GM19099 (cell line): Measurements from ENCODE around the gene GADD45GIP1.

Experiments used
- POLR2A ChIP-seq: IDR thresholded peaks from 3 replicates; pipeline ENCODE4 v1.6.1; 2011; ENCODE audit warnings: low read depth; ENCODE audit not compliant: insufficient read length; ENCODE audit errors: extremely low read depth

The GADD45GIP1 gene

GRCh38 chr19:12956446-12957388 is at the start of gene GADD45GIP1:
Gene GADD45GIP1 (minus strand): TSS chr19:12957223. CDS start chr19:12957212, 11 bp downstream.
- TF ChIP-seq POLR2A = peak; percentile 92

GRCh38 chr19:13005861-13006370 is 48.9 kb upstream of the GADD45GIP1 start:
- TF ChIP-seq POLR2A = no peak

DNA sequence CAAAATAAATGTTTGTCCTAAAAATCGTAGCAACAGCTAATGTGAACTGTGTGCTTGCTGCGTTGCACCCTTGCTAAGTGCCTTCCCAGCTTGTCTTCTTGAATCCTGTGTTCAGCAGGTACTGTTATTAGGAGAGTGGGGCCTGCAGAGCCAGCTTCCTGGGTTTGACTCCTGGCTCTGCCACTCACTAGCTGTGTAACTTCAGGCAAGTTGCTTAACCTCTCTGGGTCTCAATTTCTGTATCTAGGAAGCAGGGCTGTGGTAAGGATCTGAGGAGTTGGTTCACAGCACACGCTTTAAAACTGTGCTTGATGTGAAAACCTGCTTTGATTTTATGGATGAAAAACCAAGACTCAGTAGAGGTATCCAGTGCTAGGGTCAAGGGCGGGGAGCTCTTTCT is 48.2 kb upstream of the GADD45GIP1 start:
- TF ChIP-seq POLR2A = no peak

DNA sequence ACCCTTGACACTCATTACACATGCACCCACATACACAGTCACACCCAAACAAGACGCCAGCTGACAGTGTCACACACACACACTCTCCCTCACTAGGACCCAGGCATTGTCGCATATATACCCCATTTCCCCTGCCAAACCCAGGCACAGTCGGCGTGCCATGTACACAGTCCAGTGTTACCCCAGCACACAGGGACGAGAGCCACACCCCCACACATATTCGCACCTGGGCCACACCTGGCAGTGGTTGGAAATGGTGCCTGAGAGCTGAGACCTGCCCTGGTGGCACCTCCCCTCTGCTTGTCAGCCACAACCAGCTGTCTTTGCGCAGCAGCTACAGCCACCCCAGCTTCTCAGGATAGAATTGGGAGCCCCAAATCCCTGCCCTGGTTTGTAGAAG is 47.2 kb upstream of the GADD45GIP1 start:
- TF ChIP-seq POLR2A = no peak

- no peak for TF ChIP-seq POLR2A
These were observed 46.1 kb upstream of the GADD45GIP1 start for GRCh38 chr19:13003081-13003480.

DNA sequence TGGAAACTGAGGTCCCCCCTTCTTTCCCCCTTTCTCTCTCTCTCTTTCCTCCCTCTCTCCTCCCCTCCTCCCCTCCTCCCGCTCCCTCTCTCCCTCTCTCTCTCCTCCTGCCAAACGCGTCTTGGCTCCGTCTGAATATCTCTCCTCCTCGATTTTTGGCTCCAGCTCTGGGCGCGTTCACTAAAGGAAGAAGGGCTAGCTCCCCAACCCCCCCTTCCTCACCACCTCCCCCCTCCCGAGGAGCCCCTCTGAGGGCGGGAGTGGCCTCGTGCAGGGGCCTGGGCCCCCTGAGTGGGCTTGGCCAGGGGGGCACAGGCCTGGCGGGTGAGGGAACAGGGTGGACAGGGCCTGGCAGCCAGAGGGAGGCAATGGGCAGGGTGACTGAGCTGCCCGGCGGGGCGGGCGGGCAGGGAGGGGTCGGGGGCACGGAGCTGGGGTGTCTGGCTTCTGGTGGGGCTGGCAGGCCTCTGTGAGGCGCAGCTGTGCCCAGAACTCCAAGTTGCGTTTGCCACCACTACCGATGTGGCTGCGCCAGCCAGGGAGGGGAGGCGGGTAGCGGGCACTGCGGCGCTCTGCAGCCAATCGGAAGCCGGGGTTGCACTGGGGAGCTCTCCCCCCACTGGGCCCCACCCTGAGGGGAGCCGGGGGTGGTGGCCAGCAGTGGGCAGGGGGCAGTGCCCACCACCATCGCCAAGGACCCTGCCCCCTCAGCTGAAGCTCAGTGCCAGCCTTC is 45.3 kb upstream of the GADD45GIP1 start:
- no peak for TF ChIP-seq POLR2A

DNA sequence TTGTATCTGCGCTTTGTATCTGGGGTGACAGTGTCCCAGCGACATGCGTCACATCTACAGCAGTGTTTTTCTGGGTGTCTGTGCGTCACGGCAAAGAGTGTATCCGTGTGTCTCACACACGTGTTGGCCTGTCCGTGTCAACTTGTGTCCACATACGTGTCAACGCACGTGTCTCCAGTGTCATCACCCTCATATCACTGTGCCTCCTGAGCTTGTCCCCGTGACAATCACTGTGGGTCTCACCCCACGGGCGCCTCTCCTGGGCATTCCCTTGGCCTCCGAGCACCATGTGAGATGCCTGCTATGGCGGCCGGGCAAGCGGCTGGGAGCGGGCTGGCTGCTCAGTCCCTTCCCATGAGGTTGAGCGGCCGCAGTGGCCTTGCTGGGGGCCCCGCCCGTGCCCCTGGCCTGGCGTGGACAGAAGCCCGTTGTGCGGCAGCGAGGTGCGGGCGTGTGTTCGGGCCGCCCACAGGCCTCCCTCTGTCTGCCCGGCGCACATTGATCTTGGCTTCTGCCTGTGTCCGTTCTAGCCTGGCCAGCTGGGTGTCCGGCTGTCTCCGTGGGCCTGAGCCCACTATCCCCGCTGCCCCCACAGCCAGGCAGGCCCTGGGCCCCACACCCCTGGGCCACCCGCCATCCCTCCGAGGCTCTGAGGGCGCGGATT is 44.6 kb upstream of the GADD45GIP1 start:
- no peak for TF ChIP-seq POLR2A

GRCh38 chr19:13001166-13001501 is 44.1 kb upstream of the GADD45GIP1 start:
- TF ChIP-seq POLR2A = no peak

GRCh38 chr19:12997967-12998940 is 41.2 kb upstream of the GADD45GIP1 start:
- TF ChIP-seq POLR2A = no peak

DNA sequence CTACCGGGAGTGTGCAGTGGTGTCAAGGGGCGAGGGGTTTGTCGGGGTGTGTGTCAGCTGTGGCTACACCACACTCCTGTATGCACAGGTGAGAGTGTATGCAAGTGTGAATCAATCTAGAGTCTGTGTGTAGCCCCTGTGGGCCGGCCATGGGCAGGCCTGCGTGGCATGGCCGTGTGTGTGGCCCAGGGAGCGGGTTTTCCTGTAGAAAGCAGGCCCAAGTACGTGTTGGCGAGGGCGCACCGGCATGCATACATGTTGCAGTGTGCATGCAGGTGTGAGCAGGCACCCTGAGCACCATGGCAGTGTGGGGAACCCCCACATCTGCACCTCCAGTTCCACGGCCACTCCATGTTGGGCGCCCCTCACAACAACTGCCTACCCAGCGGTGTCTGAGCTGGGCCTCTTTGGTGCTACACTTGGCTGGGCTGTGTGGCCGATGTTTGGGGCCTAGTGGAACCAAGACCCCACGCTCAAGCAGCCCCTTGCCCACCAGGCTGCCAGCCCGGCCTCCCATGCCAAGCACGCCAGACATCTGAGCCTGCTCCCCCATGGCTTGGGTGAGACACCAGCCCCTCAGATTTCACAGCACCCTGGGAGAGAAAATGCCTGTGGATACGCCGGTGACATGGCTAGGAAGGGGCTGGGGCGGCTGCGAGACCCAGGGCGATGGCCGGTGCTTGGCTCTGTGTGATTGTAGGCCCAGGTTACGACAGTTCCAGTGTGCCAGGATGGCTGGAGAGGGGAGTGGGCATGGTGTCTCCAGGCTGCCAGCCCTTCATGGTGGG is 40.4 kb upstream of the GADD45GIP1 start:
- no peak for TF ChIP-seq POLR2A

DNA sequence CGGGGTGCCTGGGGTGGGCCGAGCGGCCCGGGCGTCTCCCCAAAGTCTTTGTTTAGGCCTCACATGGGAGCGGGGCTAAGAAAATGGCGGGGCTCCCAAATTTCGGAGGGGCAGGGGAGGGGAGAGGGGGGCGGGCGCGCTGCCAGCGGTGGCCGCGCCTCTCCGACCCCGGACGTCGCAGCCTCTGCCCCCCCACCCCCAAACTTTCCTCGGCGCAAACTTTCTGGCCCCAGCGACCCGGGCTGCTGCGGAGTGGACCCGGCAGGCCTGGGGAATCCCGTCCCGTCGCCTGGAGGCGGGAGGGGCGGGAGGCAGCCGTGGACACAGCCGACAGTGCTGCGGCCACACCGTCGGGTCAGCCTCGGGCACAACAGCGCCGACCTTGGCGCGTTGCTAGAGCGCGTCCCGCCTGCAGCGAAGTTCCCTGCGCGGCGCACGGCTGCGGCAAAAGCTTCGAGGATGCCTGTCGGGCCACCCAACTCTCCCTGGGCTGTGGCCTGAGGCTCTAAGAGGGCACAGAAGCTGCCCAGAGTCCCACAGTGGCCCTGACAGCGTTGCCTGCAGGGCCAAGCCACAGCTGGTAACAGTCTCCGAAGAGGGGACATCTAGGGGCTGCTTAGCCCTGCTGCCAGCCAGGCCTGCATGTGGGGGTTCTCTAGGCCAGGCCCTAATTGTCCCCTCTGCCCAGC is 39.5 kb upstream of the GADD45GIP1 start:
- TF ChIP-seq POLR2A = no peak

DNA sequence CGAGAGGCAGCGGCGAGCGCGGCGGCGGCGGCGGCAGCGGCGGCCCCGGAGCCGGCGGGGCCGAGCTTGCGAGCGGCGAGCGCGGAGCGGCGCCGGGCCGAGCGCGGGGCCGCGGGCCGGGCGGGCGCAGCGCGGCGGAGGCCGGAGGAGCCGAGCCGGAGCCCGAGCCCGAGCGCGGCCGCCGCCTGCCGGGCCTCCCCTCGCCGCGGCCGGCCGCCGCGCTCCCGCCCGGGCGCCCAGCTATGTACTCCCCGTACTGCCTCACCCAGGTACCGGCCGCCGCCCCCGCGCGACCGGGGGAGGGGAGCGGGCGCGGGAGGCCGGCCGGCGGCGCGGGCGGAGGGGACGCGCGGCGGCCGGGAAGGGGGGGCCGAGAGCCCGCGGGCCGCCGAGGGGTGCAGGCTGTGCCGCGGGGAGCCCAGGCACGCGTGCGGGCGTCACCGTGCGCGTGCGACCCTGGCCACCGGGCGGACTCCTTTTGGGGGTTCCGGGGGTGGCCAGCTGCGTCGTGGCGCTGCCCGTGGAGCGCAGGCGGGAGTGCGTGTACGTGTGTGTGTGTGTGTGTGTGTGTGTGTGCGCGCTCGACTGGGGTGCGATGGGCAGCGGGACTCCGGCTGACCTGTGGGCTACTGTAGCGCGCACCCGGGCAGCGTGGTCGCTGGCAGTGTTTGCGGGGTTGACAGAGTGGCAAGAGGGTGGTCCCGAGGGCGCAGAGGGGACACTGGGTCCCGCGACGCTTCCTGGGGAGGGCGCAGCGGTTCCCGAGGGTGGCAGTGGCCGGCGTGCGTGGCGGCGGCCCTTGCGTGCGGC is 38.8 kb upstream of the GADD45GIP1 start:
- no peak for TF ChIP-seq POLR2A
